ENCODE measurements around the gene BLOC1S1. TPM values are rescaled to one million over a fixed set of nuclear protein-coding genes. Genes with fewer than 3 reads are reported as not detected.

Gene BLOC1S1
- total RNA-seq, 1 experiment from 2014 or later, result 85.5 TPM

- TF ChIP-seq CBX3 (IDR thresholded peaks at IDR 0.05; ENCODE audit: low read depth) (no peak), SP1 (IDR thresholded peaks at IDR 0.05; ENCODE audit: low read depth) (no peak), CEBPB (IDR thresholded peaks at IDR 0.05; ENCODE audit: low read depth) (no peak), FOSL1 (IDR thresholded peaks at IDR 0.05; ENCODE audit: low read depth) (no peak), YY1 (IDR thresholded peaks at IDR 0.05; ENCODE audit: extremely low read depth, insufficient replicate concordance, low read depth, low read length) (no peak), SRF (IDR thresholded peaks at IDR 0.05; ENCODE audit: low read depth) (no peak), POLR2A (IDR thresholded peaks at IDR 0.05; ENCODE audit: borderline replicate concordance, extremely low read depth, insufficient read depth, insufficient read length) (no peak), EZH2phosphoT487 (IDR thresholded peaks at IDR 0.05; ENCODE audit: borderline replicate concordance) (no peak), SIN3A (IDR thresholded peaks at IDR 0.05; ENCODE audit: low read depth) (no peak), EZH2 (IDR thresholded peaks at IDR 0.05) (no peak), ZNF274 (IDR thresholded peaks at IDR 0.05; ENCODE audit: low read depth, low read length) (no peak), TCF7L2 (IDR thresholded peaks at IDR 0.05; ENCODE audit: borderline replicate concordance, extremely low read depth, insufficient read depth, insufficient read length) (no peak), EGR1 (IDR thresholded peaks at IDR 0.05; ENCODE audit: low read depth) (no peak), JUND (IDR thresholded peaks at IDR 0.05) (no peak)
- TF ChIP-seq, protein P1, sequence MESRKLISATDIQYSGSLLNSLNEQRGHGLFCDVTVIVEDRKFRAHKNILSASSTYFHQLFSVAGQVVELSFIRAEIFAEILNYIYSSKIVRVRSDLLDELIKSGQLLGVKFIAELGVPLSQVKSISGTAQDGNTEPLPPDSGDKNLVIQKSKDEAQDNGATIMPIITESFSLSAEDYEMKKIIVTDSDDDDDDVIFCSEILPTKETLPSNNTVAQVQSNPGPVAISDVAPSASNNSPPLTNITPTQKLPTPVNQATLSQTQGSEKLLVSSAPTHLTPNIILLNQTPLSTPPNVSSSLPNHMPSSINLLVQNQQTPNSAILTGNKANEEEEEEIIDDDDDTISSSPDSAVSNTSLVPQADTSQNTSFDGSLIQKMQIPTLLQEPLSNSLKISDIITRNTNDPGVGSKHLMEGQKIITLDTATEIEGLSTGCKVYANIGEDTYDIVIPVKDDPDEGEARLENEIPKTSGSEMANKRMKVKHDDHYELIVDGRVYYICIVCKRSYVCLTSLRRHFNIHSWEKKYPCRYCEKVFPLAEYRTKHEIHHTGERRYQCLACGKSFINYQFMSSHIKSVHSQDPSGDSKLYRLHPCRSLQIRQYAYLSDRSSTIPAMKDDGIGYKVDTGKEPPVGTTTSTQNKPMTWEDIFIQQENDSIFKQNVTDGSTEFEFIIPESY (IDR thresholded peaks at IDR 0.05; ENCODE audit: extremely low read depth, insufficient replicate concordance, low read length), result no peak
- TF ChIP-seq, protein P2, sequence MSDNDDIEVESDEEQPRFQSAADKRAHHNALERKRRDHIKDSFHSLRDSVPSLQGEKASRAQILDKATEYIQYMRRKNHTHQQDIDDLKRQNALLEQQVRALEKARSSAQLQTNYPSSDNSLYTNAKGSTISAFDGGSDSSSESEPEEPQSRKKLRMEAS (IDR thresholded peaks at IDR 0.05), result no peak
- DNase-seq (ENCODE audit: low read depth, low spot score), result no peak
- intact Hi-C loops (cut with micrococcal nuclease), result loop anchor here (10.0 kb wide), 1 partner anchor 380 kb away; the partner anchor contains the start of genes RPL41 and ZC3H10
- no peak overlapping the region for H3K27ac ChIP-seq (ENCODE audit: low read depth, low read length)
- no peak overlapping the region for H2AFZ ChIP-seq (ENCODE audit: low read depth, low read length, poor library complexity, severe bottlenecking)
- no TSS peak for BruUV-seq (replicated peaks)
- no peak overlapping the region for H3K4me2 ChIP-seq (ENCODE audit: low read length)
- no peaks in the 10 kb centered on the region for H4K20me1 ChIP-seq (ENCODE audit: insufficient read depth)
- no peaks in the 10 kb centered on the region for H3K36me3 ChIP-seq (ENCODE audit: control insufficient read depth in 1 of 2, insufficient read depth in 2 of 2, low read length in 2 of 2)
- RAD21 ChIA-PET (ENCODE audit: low non-redundant PET in 1 of 2, low total read pairs in 2 of 2, uncharacterized antibody in 2 of 2, unreplicated experiment in 2 of 2), result no interaction called here
- CTCF ChIA-PET, result interaction anchor here (1.1 to 1.5 kb wide), 2 partner anchors 10 to 13 kb away, joined by 3 read pairs; no protein-coding TSS in a partner anchor
- POLR2A ChIA-PET, result no interaction called here
- no peak overlapping the region for H3K4me3 ChIP-seq (replicated peaks in 1 of 2; ENCODE audit: low read depth in 1 of 2, low read length in 2 of 2)
- H3K9me2 ChIP-seq (ENCODE audit: insufficient read depth), result no peaks in the 10 kb centered on the region
- H3K9ac ChIP-seq (ENCODE audit: low read length), result no peak overlapping the region
- H3K4me1 ChIP-seq (ENCODE audit: control insufficient read depth in 1 of 2, insufficient read depth in 2 of 2, low read length in 2 of 2), result peaks cover 20 to 51% of the 10 kb centered on the region in 2 experiments
- H3K9me3 ChIP-seq (ENCODE audit: control insufficient read depth in 1 of 2, insufficient read depth in 1 of 2, low read depth in 1 of 2, low read length in 2 of 2), result no peaks in the 10 kb centered on the region
- no peak for ATAC-seq
- no peaks in the 10 kb centered on the region for H3K79me2 ChIP-seq (ENCODE audit: insufficient read depth, low read length)
- H3K27me3 ChIP-seq (ENCODE audit: insufficient read depth, low read length), result no peaks in the 10 kb centered on the region
Measured at GRCh38 chr12:55734595-55734994, 18.7 kb downstream of the BLOC1S1 start.
